HepG2 (cell line): Measurements from ENCODE around the gene TIA1. TPM values are rescaled to one million over a fixed set of nuclear protein-coding genes. Genes with fewer than 3 reads are reported as not detected.

Source experiments
- ATF7 ChIP-seq, 2 experiments: fragments of 450-650 bp in 1 of 2; sonication (generic) in 1 of 2; formaldehyde crosslinking in 1 of 2; IDR thresholded peaks; 2 replicates each; pipeline versions ENCODE4 v1.4.0 to v1.6.1; 2016 to 2020; ENCODE audit warnings: antibody characterized with exemption in 1 of 2, mild to moderate bottlenecking in 1 of 2, missing genetic modification reagents in 1 of 2
- JUN ChIP-seq: sonication (generic); formaldehyde crosslinking; IDR thresholded peaks from 2 replicates; pipeline ENCODE4 v1.4.0; 2020; ENCODE audit warnings: mild to moderate bottlenecking, missing genetic modification reagents
- MED8 ChIP-seq: sonication (generic); formaldehyde crosslinking; IDR thresholded peaks from 2 replicates; pipeline ENCODE4 v1.8.1; 2023; ENCODE audit warnings: mild to moderate bottlenecking, missing genetic modification reagents; ENCODE audit not compliant: insufficient replicate concordance
- NFKBIZ ChIP-seq: IDR thresholded peaks from 2 replicates; pipeline ENCODE4 v1.6.1; 2018; ENCODE audit warnings: missing genetic modification reagents, missing compliant biosample characterization
- NR2F2 ChIP-seq: IDR thresholded peaks from 2 replicates; pipeline ENCODE4 v1.6.1; 2012; ENCODE audit warnings: low read depth, inconsistent platforms, borderline replicate concordance
- REPIN1 ChIP-seq: sonication (generic); formaldehyde crosslinking; IDR thresholded peaks from 2 replicates; pipeline ENCODE4 v1.8.0; 2022; ENCODE audit warnings: missing genetic modification reagents, low read depth, mild to moderate bottlenecking, borderline replicate concordance
- RFXANK ChIP-seq: IDR thresholded peaks from 2 replicates; pipeline ENCODE4 v1.6.1; 2016
- SIN3A ChIP-seq: IDR thresholded peaks from 2 replicates; pipeline ENCODE4 v1.6.1; 2011; ENCODE audit warnings: low read depth, mild to moderate bottlenecking, control low read depth, low read length, borderline replicate concordance
- ZC3H13 ChIP-seq: sonication (generic); formaldehyde crosslinking; IDR thresholded peaks from 2 replicates; pipeline ENCODE4 v1.8.1; 2023; ENCODE audit warnings: mild to moderate bottlenecking, missing genetic modification reagents, moderate library complexity
- ZFP90 ChIP-seq: sonication (generic); formaldehyde crosslinking; IDR thresholded peaks from 2 replicates; pipeline ENCODE4 v1.8.0; 2022; ENCODE audit warnings: missing genetic modification reagents, mild to moderate bottlenecking, inconsistent platforms, borderline replicate concordance
- ZFY ChIP-seq: sonication (generic); formaldehyde crosslinking; IDR thresholded peaks from 2 replicates; pipeline ENCODE4 v1.4.0; 2020; ENCODE audit warnings: missing genetic modification reagents
- ZNF354B ChIP-seq: sonication (generic); formaldehyde crosslinking; IDR thresholded peaks from 2 replicates; pipeline ENCODE4 v1.8.0; 2022; ENCODE audit warnings: mild to moderate bottlenecking, missing genetic modification reagents
- ZNF557 ChIP-seq: sonication (generic); formaldehyde crosslinking; IDR thresholded peaks from 2 replicates; pipeline ENCODE4 v1.4.0; 2020; ENCODE audit warnings: missing genetic modification reagents
- ZNF713 ChIP-seq: sonication (generic); formaldehyde crosslinking; IDR thresholded peaks from 2 replicates; pipeline ENCODE4 v1.4.0; 2020; ENCODE audit warnings: mild to moderate bottlenecking, missing genetic modification reagents
- polyA plus RNA-seq, 8 experiments: library from polyadenylated mRNA; depleted of rRNA in 3 of 8; stranded (reverse) in 7 of 8; unstranded in 1 of 8; fragments of >200 nt; fragmentation: Illumina TruSeq in 4 of 8; extraction: Trizol in 4 of 8; gene quantifications; 2 replicates each; pipeline versions ENCODE4 v1.2.1 to v1.2.3, GENCODE V29; 2011 to 2016; ENCODE audit warnings: low read depth in 4 of 8, missing spikeins in 1 of 8, mixed read lengths in 1 of 8; ENCODE audit not compliant: insufficient read depth in 1 of 8
- total RNA-seq, 5 experiments: library from RNA; depleted of rRNA; stranded (reverse); fragments of >200 nt; fragmentation: Illumina TruSeq; extraction: Trizol; gene quantifications; 2 replicates each; pipeline ENCODE4 v1.2.3, GENCODE V29; 2016; ENCODE audit warnings: low read depth in 1 of 5
- TF ChIP-seq, protein P1 (sequence below): sonication (generic); formaldehyde crosslinking; IDR thresholded peaks from 2 replicates; pipeline ENCODE4 v1.4.0; 2020; ENCODE audit warnings: missing genetic modification reagents, mild to moderate bottlenecking, borderline replicate concordance
- TF ChIP-seq, protein P2 (sequence below): sonication (generic); formaldehyde crosslinking; IDR thresholded peaks from 2 replicates; pipeline ENCODE4 v1.5.0; 2020; ENCODE audit warnings: mild to moderate bottlenecking, missing genetic modification reagents
- TF ChIP-seq, protein P3 (sequence below): sonication (generic); formaldehyde crosslinking; IDR thresholded peaks from 2 replicates; pipeline ENCODE4 v1.5.0; 2020; ENCODE audit warnings: mild to moderate bottlenecking, missing genetic modification reagents
- TF ChIP-seq, protein P4 (sequence below): sonication (generic); formaldehyde crosslinking; IDR thresholded peaks from 2 replicates; pipeline ENCODE4 v1.5.1; 2020; ENCODE audit warnings: missing genetic modification reagents, mild to moderate bottlenecking, borderline replicate concordance
- TF ChIP-seq, protein P5 (sequence below): sonication (generic); formaldehyde crosslinking; IDR thresholded peaks from 2 replicates; pipeline ENCODE4 v1.5.0; 2020; ENCODE audit warnings: mild to moderate bottlenecking, missing genetic modification reagents

Gene TIA1
- total and polyA plus RNA-seq, 2 of the 13 experiments (the other 11 are each of a cell fraction or from before 2014, with no cell fraction given) = 209 to 319 TPM

DNA sequence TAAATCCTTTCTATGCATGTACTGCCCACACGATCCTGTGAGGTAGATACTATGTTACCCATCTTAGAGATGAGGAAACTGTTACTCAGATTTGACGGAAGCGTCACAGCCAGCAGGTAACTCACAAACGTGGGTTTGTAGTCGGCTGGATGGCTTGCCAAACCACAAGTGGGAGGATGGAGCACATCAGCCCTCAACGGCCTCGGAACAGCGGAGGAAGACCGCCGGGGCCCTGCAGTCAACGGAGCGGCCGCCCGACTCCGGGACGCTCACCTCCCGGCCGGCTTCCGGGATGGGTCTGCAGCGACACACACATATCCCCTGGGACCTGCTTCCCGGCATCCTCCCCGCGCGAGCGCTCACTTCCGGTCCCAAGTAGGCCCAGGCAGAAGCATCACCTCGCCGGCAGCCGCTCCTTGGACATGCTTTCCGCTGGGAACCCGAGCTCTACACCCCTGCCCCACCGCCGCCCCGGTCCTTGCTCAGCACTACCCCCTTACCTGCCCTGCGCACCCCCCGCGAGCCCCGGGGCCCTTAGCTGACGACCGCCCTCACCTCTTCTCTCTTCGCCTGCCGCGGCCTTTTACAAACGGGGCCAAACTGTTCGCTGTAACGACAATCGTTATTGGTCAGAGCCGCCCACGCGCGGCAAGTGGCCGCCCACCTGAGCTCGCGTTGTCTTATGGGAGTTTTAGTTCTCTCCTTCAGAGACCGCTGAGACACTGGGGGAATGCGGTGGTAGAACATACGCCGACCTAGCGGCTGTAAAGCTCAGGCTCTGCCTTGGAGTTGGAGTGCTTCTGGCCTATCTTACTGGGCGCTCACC lies 57.8 kb downstream of the TIA1 start, which contains the start of gene C2orf42 (continued):
- peak; percentile 100 for TF ChIP-seq ZFY (CRISPR knock-in tag)
- TF ChIP-seq, protein P1, sequence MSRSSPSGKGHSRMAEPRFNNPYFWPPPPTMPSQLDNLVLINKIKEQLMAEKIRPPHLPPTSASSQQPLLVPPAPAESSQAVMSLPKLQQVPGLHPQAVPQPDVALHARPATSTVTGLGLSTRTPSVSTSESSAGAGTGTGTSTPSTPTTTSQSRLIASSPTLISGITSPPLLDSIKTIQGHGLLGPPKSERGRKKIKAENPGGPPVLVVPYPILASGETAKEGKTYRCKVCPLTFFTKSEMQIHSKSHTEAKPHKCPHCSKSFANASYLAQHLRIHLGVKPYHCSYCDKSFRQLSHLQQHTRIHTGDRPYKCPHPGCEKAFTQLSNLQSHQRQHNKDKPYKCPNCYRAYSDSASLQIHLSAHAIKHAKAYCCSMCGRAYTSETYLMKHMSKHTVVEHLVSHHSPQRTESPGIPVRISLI (CRISPR knock-in tag) = no peak
- no peak; the same call in 1 of the 2 replicates for TF ChIP-seq RFXANK
- TF ChIP-seq REPIN1 (CRISPR knock-in tag) = peak; percentile 10; the same call in 1 of the 2 replicates
- peak; percentile 16; the same call in 1 of the 2 replicates for TF ChIP-seq JUN (CRISPR knock-in tag)
- TF ChIP-seq, protein P2, sequence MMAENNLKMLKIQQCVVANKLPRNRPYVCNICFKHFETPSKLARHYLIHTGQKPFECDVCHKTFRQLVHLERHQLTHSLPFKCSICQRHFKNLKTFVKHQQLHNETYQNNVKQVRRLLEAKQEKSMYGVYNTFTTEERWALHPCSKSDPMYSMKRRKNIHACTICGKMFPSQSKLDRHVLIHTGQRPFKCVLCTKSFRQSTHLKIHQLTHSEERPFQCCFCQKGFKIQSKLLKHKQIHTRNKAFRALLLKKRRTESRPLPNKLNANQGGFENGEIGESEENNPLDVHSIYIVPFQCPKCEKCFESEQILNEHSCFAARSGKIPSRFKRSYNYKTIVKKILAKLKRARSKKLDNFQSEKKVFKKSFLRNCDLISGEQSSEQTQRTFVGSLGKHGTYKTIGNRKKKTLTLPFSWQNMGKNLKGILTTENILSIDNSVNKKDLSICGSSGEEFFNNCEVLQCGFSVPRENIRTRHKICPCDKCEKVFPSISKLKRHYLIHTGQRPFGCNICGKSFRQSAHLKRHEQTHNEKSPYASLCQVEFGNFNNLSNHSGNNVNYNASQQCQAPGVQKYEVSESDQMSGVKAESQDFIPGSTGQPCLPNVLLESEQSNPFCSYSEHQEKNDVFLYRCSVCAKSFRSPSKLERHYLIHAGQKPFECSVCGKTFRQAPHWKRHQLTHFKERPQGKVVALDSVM (CRISPR knock-in tag) = peak; percentile 79
- TF ChIP-seq ZC3H13 (CRISPR knock-in tag) = peak; percentile 61
- TF ChIP-seq, protein P3, sequence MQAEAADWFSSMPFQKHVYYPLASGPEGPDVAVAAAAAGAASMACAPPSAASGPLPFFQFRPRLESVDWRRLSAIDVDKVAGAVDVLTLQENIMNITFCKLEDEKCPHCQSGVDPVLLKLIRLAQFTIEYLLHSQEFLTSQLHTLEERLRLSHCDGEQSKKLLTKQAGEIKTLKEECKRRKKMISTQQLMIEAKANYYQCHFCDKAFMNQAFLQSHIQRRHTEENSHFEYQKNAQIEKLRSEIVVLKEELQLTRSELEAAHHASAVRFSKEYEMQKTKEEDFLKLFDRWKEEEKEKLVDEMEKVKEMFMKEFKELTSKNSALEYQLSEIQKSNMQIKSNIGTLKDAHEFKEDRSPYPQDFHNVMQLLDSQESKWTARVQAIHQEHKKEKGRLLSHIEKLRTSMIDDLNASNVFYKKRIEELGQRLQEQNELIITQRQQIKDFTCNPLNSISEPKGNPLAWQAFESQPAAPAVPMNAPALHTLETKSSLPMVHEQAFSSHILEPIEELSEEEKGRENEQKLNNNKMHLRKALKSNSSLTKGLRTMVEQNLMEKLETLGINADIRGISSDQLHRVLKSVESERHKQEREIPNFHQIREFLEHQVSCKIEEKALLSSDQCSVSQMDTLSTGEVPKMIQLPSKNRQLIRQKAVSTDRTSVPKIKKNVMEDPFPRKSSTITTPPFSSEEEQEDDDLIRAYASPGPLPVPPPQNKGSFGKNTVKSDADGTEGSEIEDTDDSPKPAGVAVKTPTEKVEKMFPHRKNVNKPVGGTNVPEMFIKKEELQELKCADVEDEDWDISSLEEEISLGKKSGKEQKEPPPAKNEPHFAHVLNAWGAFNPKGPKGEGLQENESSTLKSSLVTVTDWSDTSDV (CRISPR knock-in tag) = no peak; the same call in 1 of the 2 replicates
- TF ChIP-seq MED8 (CRISPR knock-in tag) = no peak
- TF ChIP-seq ZNF713 (CRISPR knock-in tag) = peak; percentile 89; the same call in 1 of the 2 replicates
- peak; percentile 94 for TF ChIP-seq SIN3A
- TF ChIP-seq, protein P4, sequence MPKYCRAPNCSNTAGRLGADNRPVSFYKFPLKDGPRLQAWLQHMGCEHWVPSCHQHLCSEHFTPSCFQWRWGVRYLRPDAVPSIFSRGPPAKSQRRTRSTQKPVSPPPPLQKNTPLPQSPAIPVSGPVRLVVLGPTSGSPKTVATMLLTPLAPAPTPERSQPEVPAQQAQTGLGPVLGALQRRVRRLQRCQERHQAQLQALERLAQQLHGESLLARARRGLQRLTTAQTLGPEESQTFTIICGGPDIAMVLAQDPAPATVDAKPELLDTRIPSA (CRISPR knock-in tag) = no peak; the same call in 1 of the 2 replicates
- no peak; the same call in 1 of the 2 replicates for TF ChIP-seq ZFP90
- TF ChIP-seq ATF7 (IDR thresholded peaks at IDR 0.05) = no peak
- TF ChIP-seq ATF7 (CRISPR knock-in tag; IDR thresholded peaks at IDR 0.05) = no peak
- peak; percentile 90 for TF ChIP-seq NFKBIZ (CRISPR knock-in tag)
- no peak; the same call in 1 of the 2 replicates for TF ChIP-seq NR2F2
- no peak for TF ChIP-seq ZNF354B (CRISPR knock-in tag)
- TF ChIP-seq ZNF557 (CRISPR knock-in tag) = peak; percentile 43; the same call in 1 of the 2 replicates
- TF ChIP-seq, protein P5, sequence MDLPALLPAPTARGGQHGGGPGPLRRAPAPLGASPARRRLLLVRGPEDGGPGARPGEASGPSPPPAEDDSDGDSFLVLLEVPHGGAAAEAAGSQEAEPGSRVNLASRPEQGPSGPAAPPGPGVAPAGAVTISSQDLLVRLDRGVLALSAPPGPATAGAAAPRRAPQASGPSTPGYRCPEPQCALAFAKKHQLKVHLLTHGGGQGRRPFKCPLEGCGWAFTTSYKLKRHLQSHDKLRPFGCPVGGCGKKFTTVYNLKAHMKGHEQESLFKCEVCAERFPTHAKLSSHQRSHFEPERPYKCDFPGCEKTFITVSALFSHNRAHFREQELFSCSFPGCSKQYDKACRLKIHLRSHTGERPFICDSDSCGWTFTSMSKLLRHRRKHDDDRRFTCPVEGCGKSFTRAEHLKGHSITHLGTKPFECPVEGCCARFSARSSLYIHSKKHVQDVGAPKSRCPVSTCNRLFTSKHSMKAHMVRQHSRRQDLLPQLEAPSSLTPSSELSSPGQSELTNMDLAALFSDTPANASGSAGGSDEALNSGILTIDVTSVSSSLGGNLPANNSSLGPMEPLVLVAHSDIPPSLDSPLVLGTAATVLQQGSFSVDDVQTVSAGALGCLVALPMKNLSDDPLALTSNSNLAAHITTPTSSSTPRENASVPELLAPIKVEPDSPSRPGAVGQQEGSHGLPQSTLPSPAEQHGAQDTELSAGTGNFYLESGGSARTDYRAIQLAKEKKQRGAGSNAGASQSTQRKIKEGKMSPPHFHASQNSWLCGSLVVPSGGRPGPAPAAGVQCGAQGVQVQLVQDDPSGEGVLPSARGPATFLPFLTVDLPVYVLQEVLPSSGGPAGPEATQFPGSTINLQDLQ = no peak; the same call in 1 of the 2 replicates
